Measurements from ENCODE around the gene MAGT1.
"Not testable (repeated sequence)": the region's sequence is repeated elsewhere in the genome, so short reads cannot be mapped to it uniquely, and the experiment has no call there.

DNA sequence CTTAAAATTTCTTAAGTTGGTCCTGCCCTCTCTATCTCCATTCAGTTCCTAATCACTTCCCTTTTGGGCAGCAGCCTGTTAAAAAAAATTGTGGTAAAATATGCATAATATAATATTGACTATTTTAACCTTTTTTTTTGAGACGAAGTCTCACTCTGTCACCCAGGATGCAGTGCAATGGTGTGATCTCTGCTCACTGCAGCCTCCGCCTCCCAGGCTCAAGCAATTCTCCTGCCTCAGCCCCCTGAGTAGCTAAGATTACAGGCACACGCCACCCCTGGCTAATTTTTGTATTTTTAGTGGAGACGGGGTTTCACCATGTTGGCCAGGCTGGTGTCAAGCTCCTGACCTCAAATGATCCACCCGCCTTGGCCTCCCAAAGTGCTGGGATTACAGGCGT, 24.1 kb upstream of the MAGT1 start:
- TF ChIP-seq, protein P1, sequence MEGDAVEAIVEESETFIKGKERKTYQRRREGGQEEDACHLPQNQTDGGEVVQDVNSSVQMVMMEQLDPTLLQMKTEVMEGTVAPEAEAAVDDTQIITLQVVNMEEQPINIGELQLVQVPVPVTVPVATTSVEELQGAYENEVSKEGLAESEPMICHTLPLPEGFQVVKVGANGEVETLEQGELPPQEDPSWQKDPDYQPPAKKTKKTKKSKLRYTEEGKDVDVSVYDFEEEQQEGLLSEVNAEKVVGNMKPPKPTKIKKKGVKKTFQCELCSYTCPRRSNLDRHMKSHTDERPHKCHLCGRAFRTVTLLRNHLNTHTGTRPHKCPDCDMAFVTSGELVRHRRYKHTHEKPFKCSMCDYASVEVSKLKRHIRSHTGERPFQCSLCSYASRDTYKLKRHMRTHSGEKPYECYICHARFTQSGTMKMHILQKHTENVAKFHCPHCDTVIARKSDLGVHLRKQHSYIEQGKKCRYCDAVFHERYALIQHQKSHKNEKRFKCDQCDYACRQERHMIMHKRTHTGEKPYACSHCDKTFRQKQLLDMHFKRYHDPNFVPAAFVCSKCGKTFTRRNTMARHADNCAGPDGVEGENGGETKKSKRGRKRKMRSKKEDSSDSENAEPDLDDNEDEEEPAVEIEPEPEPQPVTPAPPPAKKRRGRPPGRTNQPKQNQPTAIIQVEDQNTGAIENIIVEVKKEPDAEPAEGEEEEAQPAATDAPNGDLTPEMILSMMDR (conservative IDR thresholded peaks at IDR 0.05; ENCODE audit: low read depth, low read length): not testable (repeated sequence)
- not testable (repeated sequence) for TF ChIP-seq MAFK, POLR2A, BHLHE40 (IDR thresholded peaks at IDR 0.05; ENCODE audit: low read depth, low read length)

Data from IMR-90 (cell line).